Heart right ventricle (tissue), 16 donors: ENCODE measurements around the gene TMPRSS5. TPM values are rescaled to one million over a fixed set of nuclear protein-coding genes. Genes with fewer than 3 reads are reported as not detected.

Experiments
- ATAC-seq, 8 donors: fragments of 200-7000 bp; cut with Tn5 transposase; one replicate each; pipeline ENCODE4 v1.9.1; 2020; ENCODE audit warnings: mild to moderate bottlenecking in 8 of 8, moderate library complexity in 8 of 8, moderate number of reproducible peaks in 1 of 8
- DNase-seq, 2 donors: peaks; one replicate each; pipeline ENCODE4 v3.0.0-alpha.2; 2020
- H3K27ac ChIP-seq, 10 donors: fragments of 200-600 bp; sonication (generic) in 2 of 10; one replicate each; pipeline versions ENCODE4 v1.5.0 to v1.8.0; 2020 to 2022; ENCODE audit warnings: mild to moderate bottlenecking in 3 of 10
- H3K27me3 ChIP-seq, 7 donors: fragments of 200-600 bp; one replicate each; pipeline ENCODE4 v1.8.0; 2021 to 2022; ENCODE audit warnings: mild to moderate bottlenecking in 2 of 7
- H3K36me3 ChIP-seq, 9 donors: fragments of 200-600 bp; sonication (generic) in 1 of 9; one replicate each; pipeline versions ENCODE4 v1.5.0 to v1.8.0; 2020 to 2022; ENCODE audit warnings: mild to moderate bottlenecking in 2 of 9
- H3K4me1 ChIP-seq, 9 donors: fragments of 200-600 bp; sonication (generic) in 1 of 9; one replicate each; pipeline versions ENCODE4 v1.5.0 to v1.8.0; 2020 to 2022; ENCODE audit warnings: mild to moderate bottlenecking in 4 of 9
- H3K4me3 ChIP-seq, 10 donors: fragments of 200-600 bp; sonication (generic) in 2 of 10; one replicate each; pipeline versions ENCODE4 v1.5.0 to v1.8.0; 2020 to 2022; ENCODE audit warnings: mild to moderate bottlenecking in 7 of 10, moderate library complexity in 2 of 10
- H3K9me3 ChIP-seq, 11 donors: fragments of 200-600 bp in 10 of 11; sonication (generic) in 2 of 11; one replicate each; pipeline versions ENCODE4 v1.5.0 to v1.8.0; 2013 to 2022; ENCODE audit warnings: mild to moderate bottlenecking in 2 of 11, control low read depth in 1 of 11, moderate library complexity in 1 of 11
- CTCF ChIP-seq, 9 donors: fragments of 200-600 bp; sonication (generic) in 2 of 9; IDR thresholded peaks; one replicate each; pipeline versions ENCODE4 v1.5.0 to v1.8.0; 2021 to 2022; ENCODE audit warnings: antibody characterized with exemption in 9 of 9, mild to moderate bottlenecking in 5 of 9, moderate library complexity in 1 of 9
- WGBS, 2 donors: extraction: QIAGEN DNeasy Blood & Tissue Kit; methylation state at CpG; one replicate each; pipeline ENCODE4 v1.1.7; 2013; ENCODE audit warnings: inconsistent platforms in 1 of 2; 5-methylcytosine and 5-hydroxymethylcytosine counted together
- intact Hi-C, 10 donors: fragments of 100-400 bp; cut with DNase I; formaldehyde crosslinking; loops; one replicate each; pipeline versions ENCODE4 v1.11.1 to v1.14.2; 2022
- long read RNA-seq, 3 donors: library from polyadenylated mRNA; unstranded; transcript quantifications; one replicate each; pipeline ENCODE4 v2.0.0, GENCODE V29; 2020 to 2021
- polyA plus RNA-seq, 2 donors: library from polyadenylated mRNA; stranded (reverse); fragments of 200-250 nt; gene quantifications; one replicate each; pipeline ENCODE4 v1.2.3, GENCODE V29; 2013
- total RNA-seq, 10 donors: library from RNA; stranded (reverse); fragmentation: NEBNext Ultra II Directional in 3 of 10; extraction: Animal tissue kit (Norgen Biotek cat#: 25700) in 3 of 10; gene quantifications; one replicate each; pipeline versions ENCODE4 v1.2.1 to v1.2.4, GENCODE V29; 2021 to 2023
- donor health status: Arrhythmogenic right ventricular cardiomyopathy.
- donor health status: ischemic (EF 13 %, LVEDD 7.1; RV severe dilation, severe dysfunction).
- donor health status: healthy with polysubstance abuse.
- donor health status: DM: no; HTN: yes; CAD: no.
- donor health status: DM: no; HTN: no; CAD: no.
- donor health status: ischemic (EF 25% LVEDD 6.9; RV normal size, moderate dysfunction).
- donor health status: ischemic (EF 25% LVEDD 5.7; RV mildly dilated, moderate dysfunction).
- donor health status: healthy.
- donor health status: DM: yes; HTN: yes; CAD: no.
- donor health status: Ischemic cardiomyopathy.
- donor health status: ischemic (EF 35%, LVEDD 5.7; RV mildly dilated, moderate dysfunction).
- donor health status: nonischemic (EF 11% LVEDD 7.7; RV severe dilation, severe dysfunction).
- donor health status: DM: yes; HTN: yes; CAD: no.
- donor health status: PGD.
- donor health status: ischemic (EF 29% LVEDD 5.4; RV normal size, mild dysfunction).
- donor health status: nonischemic (EF 23%, LVEDD 6.1; RV moderate dilation, normal function).

Gene TMPRSS5
- total RNA-seq (1 to 10 TPM in 1 of 10 donors, under 1 TPM in 9; 0.39 to 1.9 (median 0.48) TPM), polyA plus RNA-seq (1 to 10 TPM in 1 of 2 donors, under 1 TPM in 1; 0.36 to 1.9 TPM)
- long read RNA-seq, donor 1: 0 reads
- long read RNA-seq, donor 2: 0 reads
- long read RNA-seq, donor 3: 0 reads

- peak in 2 of 8 donors; percentile 25 to 27 for ATAC-seq
Measured at GRCh38 chr11:113705871-113706655, at the start of gene TMPRSS5. TSS of gene TMPRSS5 (minus strand) at chr11:113706308. CDS start at chr11:113706224, 84 bp downstream.

GRCh38 chr11:113752932-113753331 is 46.8 kb upstream of the TMPRSS5 start:
- ATAC-seq (no peak), DNase-seq (no peak)
- H3K9me3 ChIP-seq: peaks cover 0 to 2% (median 0%) of the 10 kb centered on the region in 11 donors
- no peak overlapping the region for H3K27ac ChIP-seq
- intact Hi-C loops: no loop called here
- no peaks in the 10 kb centered on the region for H3K27me3 ChIP-seq
- WGBS, 2 donors: 98 to 99% methylated on average over 3 of the region's 3 CpGs
- TF ChIP-seq CTCF (IDR thresholded peaks at IDR 0.05): no peak
- no peak overlapping the region for H3K4me3 ChIP-seq
- no peaks in the 10 kb centered on the region for H3K4me1 ChIP-seq
- H3K36me3 ChIP-seq: peaks cover 0 to 96% (median 25%) of the 10 kb centered on the region in 9 donors

More at GRCh38 chr11:113705871-113706655, at the start of gene TMPRSS5:
- intact Hi-C loops: loop anchor here in 1 of 10 donors (10.0 kb wide), 1 partner anchor 161 kb away; no protein-coding TSS in a partner anchor
- Histone ChIP-seq H3K4me3 (no peak within 1 kb of the TSS), H3K36me3 (peaks cover 0 to 7% (median 0%) of the 10 kb centered on the region in 9 donors), H3K27me3 (no peaks in the 10 kb centered on the region), H3K9me3 (peaks cover 0 to 35% (median 14%) of the 10 kb centered on the region in 11 donors), H3K4me1 (no peaks in the 10 kb centered on the region), H3K27ac (no peak within 1 kb of the TSS)
- no peak for TF ChIP-seq CTCF (IDR thresholded peaks at IDR 0.05)
- no peak for DNase-seq
- WGBS, 2 donors: 85 to 91% methylated on average over 7 of the region's 7 CpGs

GRCh38 chr11:113736323-113736722 is 30.2 kb upstream of the TMPRSS5 start:
- intact Hi-C loops: loop anchor here in 5 of 10 donors (10.0 kb wide), 2 partner anchors 182 to 202 kb away; no protein-coding TSS in a partner anchor
- WGBS, 2 donors: 98 to 100% methylated on average over 1 of the region's 1 CpG
- ATAC-seq (no peak), DNase-seq (no peak)
- Histone ChIP-seq H3K4me3 (no peak overlapping the region), H3K27ac (no peak overlapping the region), H3K36me3 (peaks cover 0 to 100% (median 66%) of the 10 kb centered on the region in 9 donors), H3K9me3 (no peaks in the 10 kb centered on the region), H3K27me3 (no peaks in the 10 kb centered on the region), H3K4me1 (no peaks in the 10 kb centered on the region)
- no peak for TF ChIP-seq CTCF (IDR thresholded peaks at IDR 0.05)

DNA sequence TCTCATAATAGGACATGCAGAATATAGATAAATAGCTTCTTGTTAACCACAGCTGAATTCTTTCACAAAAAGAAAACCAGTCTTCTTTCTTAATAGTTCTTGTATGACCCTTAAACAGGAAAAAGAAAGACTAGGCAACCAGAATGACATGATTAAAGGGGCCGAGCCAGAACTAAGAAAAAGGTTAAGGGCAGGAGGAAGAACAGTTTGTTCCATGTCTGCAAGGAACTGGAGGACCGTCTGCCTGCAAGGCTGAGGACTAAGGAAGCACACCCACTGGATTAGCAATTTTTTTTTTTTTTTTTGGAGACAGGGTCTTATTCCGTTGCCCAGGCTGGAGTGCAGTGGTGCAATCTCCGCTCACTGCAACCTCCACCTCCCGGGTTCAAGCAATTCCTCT is 26.0 kb upstream of the TMPRSS5 start:
- Histone ChIP-seq H3K4me1 (peaks cover 0 to 5% (median 0%) of the 10 kb centered on the region in 9 donors), H3K27me3 (no peaks in the 10 kb centered on the region), H3K4me3 (no peak overlapping the region), H3K36me3 (peaks cover 0 to 60% (median 32%) of the 10 kb centered on the region in 9 donors), H3K9me3 (no peaks in the 10 kb centered on the region), H3K27ac (no peak overlapping the region)
- intact Hi-C loops: loop anchor here in 9 of 10 donors (5.0 to 10.0 kb wide), 4 partner anchors 177 to 425 kb away; no protein-coding TSS in a partner anchor
- 91 to 95% methylated on average over 5 of the region's 5 CpGs for WGBS, 2 donors
- no peak for TF ChIP-seq CTCF (IDR thresholded peaks at IDR 0.05)
- no peak for DNase-seq
- no peak for ATAC-seq
